Activated CD4-positive, alpha-beta T cell treated with anti-CD3 and anti-CD28 coated beads, Interleukin-2, amount 50 U/mL, for 48 hours (primary cell): ENCODE data around the gene CLIP4.

Experiments used
- DNase-seq, 2 experiments: peaks; one replicate each; pipeline ENCODE4 v3.0.0-alpha.2; 2020

The CLIP4 gene

DNA sequence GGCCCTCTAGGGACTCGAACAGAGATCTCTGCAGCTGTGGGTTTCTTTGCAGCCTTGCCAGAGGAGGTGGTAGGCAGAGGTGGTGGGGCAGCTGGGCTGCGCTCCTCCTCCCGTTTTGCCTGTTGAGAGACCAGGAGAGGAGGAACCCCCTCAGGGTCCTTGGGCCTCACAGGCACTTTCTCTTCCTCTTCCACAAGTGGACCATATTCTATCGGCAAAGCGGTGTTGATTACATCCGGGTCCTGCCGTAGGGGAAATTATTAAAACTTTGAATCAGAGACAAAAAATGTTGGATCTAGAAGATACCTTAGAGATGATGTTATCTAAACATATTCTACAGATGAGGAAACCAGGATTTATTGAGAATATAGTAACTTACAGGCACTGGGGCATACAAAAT is 78.5 kb downstream of the CLIP4 start:
- DNase-seq, result no peak

DNA sequence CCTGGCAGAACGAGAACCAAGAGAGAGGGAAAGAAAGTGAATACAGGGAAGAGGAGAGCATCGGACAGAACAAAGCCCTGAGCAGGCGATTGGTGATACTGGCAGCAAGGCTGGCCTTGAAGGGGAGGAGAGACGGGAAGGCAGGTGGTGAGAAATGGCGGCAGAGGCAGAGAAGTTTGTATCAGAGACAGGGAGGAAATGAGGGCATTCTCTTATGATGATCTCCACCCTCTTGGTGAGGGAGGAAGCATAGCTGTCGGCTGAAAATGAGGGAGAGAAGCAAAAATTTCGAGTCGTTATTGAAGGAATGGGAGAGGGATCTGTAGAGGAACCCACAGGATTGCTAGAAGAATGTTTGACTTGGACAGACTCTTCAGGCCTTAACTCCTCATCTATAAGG is 80.6 kb downstream of the CLIP4 start:
- no peak for DNase-seq

- peak; percentile 83 to 85 for DNase-seq
Measured at GRCh38 chr2:29196792-29197788, 81.9 kb downstream of the CLIP4 start.

- no peak for DNase-seq
Measured at GRCh38 chr2:29201979-29202378, 86.8 kb downstream of the CLIP4 start.

DNA sequence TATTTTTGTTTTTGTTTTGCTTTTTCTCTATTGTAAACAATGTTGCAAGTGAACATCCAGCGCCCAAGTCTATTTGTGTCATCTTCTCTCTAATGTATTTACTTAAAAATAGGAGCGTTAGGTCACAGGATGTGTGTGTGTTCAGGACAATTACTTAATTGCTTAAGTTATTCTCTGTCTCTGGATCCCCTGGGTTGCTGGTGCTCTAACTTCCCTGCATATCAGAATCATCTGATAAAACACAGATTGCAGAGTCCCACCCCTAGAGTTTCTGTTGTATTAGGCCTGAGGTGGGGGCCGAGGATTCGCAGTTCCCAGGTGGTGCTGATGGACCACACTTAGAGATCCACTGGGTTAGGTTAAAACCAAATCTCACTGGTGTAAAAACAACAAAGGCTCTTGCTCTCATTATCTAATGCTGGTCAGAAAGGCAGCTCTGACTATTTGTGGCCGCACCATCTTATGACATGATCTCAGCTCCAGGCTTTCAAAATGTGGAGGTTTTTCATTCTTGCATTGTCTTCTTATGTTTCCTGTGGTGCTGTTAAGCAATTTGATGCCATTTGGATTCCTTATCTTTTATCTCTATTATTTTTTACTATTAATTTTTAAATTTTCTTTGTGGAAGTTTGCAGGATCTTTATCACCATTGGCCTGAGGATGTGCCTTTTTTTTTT is 87.7 kb downstream of the CLIP4 start:
- no peak for DNase-seq

GRCh38 chr2:29206941-29207340 is 91.7 kb downstream of the CLIP4 start:
- DNase-seq, result no peak

DNA sequence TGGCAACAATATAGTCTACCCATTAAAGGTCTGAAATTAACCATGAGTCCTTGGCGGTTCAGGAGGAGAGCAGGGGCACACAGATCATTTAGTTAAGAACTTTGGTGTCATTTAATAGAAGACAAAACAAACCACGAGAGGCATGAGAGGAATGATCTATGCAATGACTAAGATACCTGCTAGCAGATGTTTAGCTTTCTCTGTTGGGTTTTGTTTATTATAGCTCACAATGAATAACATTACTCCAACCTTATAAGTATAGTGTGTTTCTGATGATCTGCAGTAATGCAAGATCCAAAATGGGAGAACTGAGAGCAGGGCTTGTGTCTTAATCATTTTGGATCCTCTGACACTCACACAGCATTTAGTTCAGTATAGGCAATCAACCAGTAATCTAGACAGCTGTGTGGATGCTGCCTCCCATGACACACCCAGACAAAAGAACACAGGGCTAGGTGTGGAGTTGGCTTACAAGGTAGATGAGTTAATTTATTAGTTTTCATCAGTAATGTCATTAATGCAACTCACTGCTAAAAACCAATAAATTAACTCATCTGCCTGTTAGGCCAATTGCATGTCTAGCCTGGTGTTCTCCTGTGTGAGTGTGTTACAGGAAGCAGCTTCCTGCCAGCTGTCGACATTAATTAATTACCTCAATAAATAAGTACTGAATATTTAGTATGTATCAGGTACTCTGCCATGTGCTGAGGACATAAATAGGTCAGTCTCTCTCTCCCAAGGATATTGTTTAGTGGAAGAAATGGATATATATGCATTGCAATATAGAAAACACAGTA is 92.3 kb downstream of the CLIP4 start:
- no peak for DNase-seq

DNA sequence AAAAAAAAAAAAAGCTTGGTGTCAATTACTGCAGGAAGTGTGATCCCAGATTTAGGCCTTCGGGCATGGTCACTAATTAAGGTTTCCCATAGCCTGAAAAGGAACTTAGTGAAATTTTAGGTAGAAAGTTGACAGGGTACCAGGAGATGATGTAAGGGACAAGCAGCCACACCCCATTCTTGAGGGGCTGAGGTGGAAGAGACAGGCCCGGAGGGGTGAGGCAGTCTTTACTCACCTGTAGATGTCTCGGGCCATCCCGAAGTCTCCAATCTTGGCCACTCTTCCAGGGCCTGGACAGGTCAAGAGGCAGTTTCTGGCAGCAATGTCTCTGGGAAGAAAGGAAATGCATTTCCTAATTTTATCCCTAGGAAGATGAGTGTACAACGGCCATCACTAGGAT is 94.3 kb downstream of the CLIP4 start:
- no peak for DNase-seq

GRCh38 chr2:29212009-29212408 is 96.8 kb downstream of the CLIP4 start:
- no peak for DNase-seq

DNA sequence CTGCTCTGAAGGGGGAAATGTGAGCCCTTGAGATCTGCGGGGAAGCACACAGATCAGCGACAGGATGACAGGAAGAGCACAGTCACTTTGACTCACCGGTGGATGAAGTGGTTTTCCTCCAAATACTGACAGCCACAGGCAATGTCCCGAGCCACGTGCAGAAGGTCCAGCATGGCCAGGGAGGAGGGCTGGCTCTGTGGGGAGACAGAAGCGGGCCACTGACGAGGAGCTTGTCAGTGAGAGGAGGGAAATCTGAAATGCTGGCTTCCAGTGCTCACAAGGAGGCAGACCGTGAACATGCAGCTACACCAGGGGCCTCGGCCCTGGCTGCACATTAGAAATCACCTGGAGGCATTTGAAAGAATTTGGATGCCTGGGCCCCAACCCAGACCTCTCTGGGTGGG is 98.7 kb downstream of the CLIP4 start:
- DNase-seq, result no peak

DNA sequence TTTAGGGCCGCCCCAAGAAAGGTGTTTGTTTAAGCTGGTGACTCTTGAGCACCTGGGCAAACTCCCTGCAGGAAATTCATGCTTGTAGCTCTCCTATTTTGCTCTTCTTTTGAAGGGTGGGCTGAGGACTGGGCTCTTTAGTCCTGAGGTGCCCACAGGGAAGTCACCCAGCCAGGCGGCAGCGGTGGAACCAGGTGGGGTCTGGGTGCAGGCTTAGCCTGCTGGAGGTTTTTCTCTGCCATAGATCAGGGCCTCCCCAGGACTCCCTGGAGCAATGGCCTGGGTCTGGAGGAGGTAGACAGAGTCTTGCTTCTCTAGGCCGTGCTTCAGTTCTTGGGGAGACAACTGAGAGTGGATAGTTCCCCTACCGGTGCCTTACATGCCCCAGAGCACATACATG is 99.9 kb downstream of the CLIP4 start:
- DNase-seq, result no peak

GRCh38 chr2:29215739-29216608 is 100.8 kb downstream of the CLIP4 start:
- no peak for DNase-seq

GRCh38 chr2:29216609-29216909 is 101.3 kb downstream of the CLIP4 start:
- no peak for DNase-seq

DNA sequence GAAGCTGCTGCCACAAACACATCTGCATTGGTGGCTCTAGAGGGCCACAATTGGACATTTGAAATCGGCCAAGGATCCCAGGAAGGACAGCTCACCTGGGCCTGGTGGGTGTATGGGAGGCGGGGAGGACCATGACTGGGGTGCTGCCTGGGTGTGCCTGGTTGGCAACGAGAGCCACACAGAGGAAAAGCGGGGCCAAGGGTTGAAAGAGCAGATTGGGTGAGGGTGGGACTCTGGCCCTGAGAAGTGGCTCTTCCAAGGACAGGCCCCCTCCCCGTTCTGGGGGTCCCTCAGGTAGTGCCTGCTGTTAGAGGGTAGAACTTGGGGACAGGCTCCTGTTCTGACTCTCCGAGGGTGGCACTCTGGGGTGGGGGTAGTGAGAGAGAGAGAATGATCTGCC is 102.9 kb downstream of the CLIP4 start:
- DNase-seq, result no peak

- DNase-seq, result no peak
Measured at GRCh38 chr2:29218550-29219125, 103.4 kb downstream of the CLIP4 start.

GRCh38 chr2:29219374-29219773 is 104.2 kb downstream of the CLIP4 start:
- DNase-seq, result no peak

DNA sequence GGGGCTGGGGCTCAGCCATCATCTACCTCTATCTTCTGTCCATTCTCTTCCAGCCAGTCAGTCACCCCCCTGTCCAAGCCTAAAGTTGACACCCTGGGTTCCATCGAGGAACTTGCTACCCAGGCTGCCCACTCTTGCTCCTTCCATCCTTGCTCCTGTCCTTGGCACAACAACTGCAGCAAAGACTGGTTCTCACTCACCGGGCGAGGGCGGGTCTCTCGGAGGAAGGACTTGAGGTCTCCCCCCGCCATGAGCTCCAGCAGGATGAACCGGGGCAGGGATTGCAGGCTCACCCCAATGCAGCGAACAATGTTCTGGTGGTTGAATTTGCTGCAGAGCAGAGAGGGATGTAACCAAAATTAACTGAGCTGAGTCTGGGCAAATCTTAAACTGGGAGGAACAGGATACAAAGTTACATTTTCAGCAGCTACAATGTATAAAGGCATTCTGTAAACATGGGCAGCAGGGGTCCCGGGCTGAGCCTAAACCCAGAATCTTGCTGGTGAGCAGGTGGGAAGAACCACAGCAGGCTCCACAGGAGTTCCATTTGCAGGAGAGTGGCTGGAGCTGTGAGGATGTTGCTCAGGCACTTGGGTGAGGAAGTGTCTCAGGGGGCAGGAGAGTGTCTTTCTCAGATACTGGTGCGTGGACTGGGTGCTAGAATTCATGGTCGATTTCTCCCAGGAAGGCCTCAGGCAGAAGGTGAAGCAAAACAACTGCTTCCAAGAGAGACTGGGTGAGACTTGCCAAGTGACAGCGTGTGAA is 105.5 kb downstream of the CLIP4 start:
- no peak for DNase-seq

DNA sequence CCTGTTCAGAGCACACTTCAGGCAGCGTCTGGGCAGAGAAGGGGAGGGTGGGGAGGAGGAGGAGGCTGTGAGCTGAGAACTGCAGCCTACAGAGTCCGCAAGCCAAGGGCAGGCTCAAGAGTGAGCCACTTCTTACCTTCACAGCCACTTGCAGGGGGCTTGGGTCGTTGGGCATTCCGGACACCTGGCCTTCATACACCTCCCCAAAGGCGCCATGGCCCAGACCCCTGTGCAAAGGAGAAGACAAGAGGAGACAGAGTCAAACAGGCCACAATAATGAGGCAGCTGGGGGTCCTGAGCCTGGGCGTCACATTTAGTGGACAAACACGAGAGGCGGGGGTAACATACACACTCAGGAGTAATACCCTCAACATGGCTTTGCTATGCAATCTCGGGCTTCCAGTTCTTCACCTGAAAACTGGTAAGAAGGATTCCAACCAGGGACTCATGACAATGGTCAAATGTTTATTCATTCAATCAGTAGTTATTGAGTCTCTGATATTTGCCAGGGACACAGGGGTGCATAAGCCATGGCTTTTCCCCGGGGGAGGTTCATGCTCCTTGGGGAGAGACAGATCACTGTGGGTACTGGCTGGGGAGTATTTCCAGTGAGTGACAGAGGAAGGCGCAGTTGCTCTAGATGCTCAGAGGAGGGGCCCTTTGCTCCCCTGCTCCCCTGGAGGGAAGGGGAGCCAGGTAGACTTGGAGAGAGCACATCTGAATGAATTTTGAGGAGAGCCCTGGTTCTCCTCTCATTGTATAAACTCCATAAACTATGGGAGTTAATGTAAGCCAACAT is 107.4 kb downstream of the CLIP4 start:
- DNase-seq, result no peak

GRCh38 chr2:29223257-29223656 is 108.0 kb downstream of the CLIP4 start:
- no peak for DNase-seq
